ENCODE results near the gene SLC26A2. TPM values are rescaled to one million over a fixed set of nuclear protein-coding genes. Genes with fewer than 3 reads are reported as not detected.
"Not testable (repeated sequence)": the region's sequence is repeated elsewhere in the genome, so short reads cannot be mapped to it uniquely, and the experiment has no call there.

SLC26A2 gene
- total and polyA plus RNA-seq, 4 experiments from 2014 or later = 1.4 to 14.3 (median 9.1) TPM

GRCh38 chr5:150028047-150028446 lies 67.5 kb downstream of the SLC26A2 start:
- POLR2A ChIA-PET (ENCODE audit: partially characterized antibody) = not testable (repeated sequence)
- peaks cover 62% of the 10 kb centered on the region for H3K36me3 ChIP-seq (ENCODE audit: insufficient read depth, low read length)

GRCh38 chr5:150033334-150033733 lies 72.8 kb downstream of the SLC26A2 start:
- peaks cover 67 to 90% of the 10 kb centered on the region in 2 donors for H3K36me3 Mint-ChIP-seq
- Histone ChIP-seq H3K4me3 (ENCODE audit: low read length in 2 of 2) (no peak overlapping the region), H3K4me1 (ENCODE audit: insufficient read depth, low read length) (no peaks in the 10 kb centered on the region), H3K27ac (ENCODE audit: low read depth, low read length) (no peak overlapping the region), H3K36me3 (ENCODE audit: insufficient read depth, low read length) (peaks cover 69% of the 10 kb centered on the region), H3K27me3 (ENCODE audit: insufficient read depth, low read length) (no peaks in the 10 kb centered on the region), H3K9me3 (ENCODE audit: control insufficient read depth in 1 of 2, low read length in 2 of 2) (no peaks in the 10 kb centered on the region)
- no peak for DNase-seq
- ChIA-PET POLR2A (ENCODE audit: partially characterized antibody) (interaction anchor here (1.1 kb wide), 1 partner anchor 70 kb away, joined by 3 read pairs; no protein-coding TSS in a partner anchor), CTCF (ENCODE audit: partially characterized antibody) (no interaction called here)
- peak overlapping the region in 2 of 7 donors; percentile 19 to 68 for H3K27ac Mint-ChIP-seq
- H3K4me3 Mint-ChIP-seq = no peak overlapping the region
- H3K27me3 Mint-ChIP-seq = no peaks in the 10 kb centered on the region
- peaks cover 0 to 3% (median 0%) of the 10 kb centered on the region in 8 donors for H3K9me3 Mint-ChIP-seq
- no peaks in the 10 kb centered on the region for H3K4me1 Mint-ChIP-seq
- intact Hi-C loops (cut with micrococcal nuclease) = no loop called here

More at GRCh38 chr5:150028047-150028446, 67.5 kb downstream of the SLC26A2 start:
- H3K27me3 Mint-ChIP-seq; H3K9me3 ChIP-seq (ENCODE audit: control insufficient read depth in 1 of 2, low read length in 2 of 2); H3K9me3 Mint-ChIP-seq; H3K4me1 Mint-ChIP-seq; H3K27me3 ChIP-seq (ENCODE audit: insufficient read depth, low read length); H3K4me3 ChIP-seq (ENCODE audit: low read length in 2 of 2); H3K4me3 Mint-ChIP-seq; H3K27ac ChIP-seq (ENCODE audit: low read depth, low read length); intact Hi-C loops (cut with micrococcal nuclease); CTCF ChIA-PET (ENCODE audit: partially characterized antibody); DNase-seq; H3K4me1 ChIP-seq (ENCODE audit: insufficient read depth, low read length): not testable (repeated sequence)
- Mint-ChIP-seq H3K27ac (peak overlapping the region in 3 of 7 donors; percentile 7 to 25 (median 10)), H3K36me3 (peaks cover 47 to 81% of the 10 kb centered on the region in 2 donors)

- Mint-ChIP-seq H3K36me3 (peaks cover 71 to 92% of the 10 kb centered on the region in 2 donors), H3K27me3 (no peaks in the 10 kb centered on the region), H3K9me3 (peaks cover 0 to 3% (median 0%) of the 10 kb centered on the region in 8 donors), H3K4me1 (peaks cover 0 to 2% (median 0%) of the 10 kb centered on the region in 4 donors), H3K27ac (peak overlapping the region in 1 of 7 donors; percentile 34), H3K4me3 (no peak overlapping the region)
- Histone ChIP-seq H3K36me3 (ENCODE audit: insufficient read depth, low read length) (peaks cover 74% of the 10 kb centered on the region), H3K9me3 (ENCODE audit: control insufficient read depth in 1 of 2, low read length in 2 of 2) (no peaks in the 10 kb centered on the region), H3K4me3 (ENCODE audit: low read length in 2 of 2) (no peak overlapping the region), H3K27me3 (ENCODE audit: insufficient read depth, low read length) (no peaks in the 10 kb centered on the region), H3K27ac (ENCODE audit: low read depth, low read length) (no peak overlapping the region), H3K4me1 (ENCODE audit: insufficient read depth, low read length) (no peaks in the 10 kb centered on the region)
- ChIA-PET POLR2A (ENCODE audit: partially characterized antibody) (interaction anchor here (1.4 kb wide), 1 partner anchor 34 kb away, joined by 3 read pairs; the partner anchor contains the start of genes HMGXB3 and TIGD6), CTCF (ENCODE audit: partially characterized antibody) (no interaction called here)
- intact Hi-C loops (cut with micrococcal nuclease) = no loop called here
- DNase-seq = no peak
Observed at GRCh38 chr5:150034662-150035061, 74.1 kb downstream of the SLC26A2 start.

DNA sequence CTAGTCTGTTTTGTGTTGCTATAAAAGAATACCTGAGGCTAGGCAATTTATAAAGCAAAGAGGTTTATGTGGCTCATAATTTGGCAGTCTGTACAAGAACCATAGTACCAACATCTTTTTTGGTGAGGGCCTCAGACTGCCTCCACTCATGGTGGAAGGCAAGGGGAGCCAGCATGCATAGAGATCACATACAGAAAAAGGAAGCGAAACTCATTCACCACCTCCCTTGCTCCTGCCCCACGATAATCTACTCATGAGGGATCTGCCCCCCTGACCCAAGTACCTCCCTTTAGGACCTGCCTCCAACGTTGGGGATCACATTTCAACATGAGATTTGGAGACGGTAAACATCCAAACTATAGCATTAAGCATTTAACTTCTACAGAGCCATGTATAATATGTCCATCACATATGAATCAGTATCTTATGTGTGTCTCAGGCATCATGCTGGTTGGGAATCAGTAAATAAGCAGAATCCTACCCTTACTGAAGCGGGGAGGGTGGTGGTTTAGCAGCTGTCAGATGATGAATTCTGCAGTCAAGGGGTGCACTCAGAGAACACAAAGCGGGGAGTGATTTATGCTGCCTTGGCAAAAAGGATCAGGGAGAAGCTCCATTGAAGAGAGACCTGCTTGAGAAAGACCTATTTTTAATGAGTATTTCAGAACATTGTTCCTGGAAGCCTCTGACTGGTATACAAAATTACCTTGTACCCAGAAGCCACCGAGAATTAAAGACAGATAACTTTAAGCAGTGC lies 74.8 kb downstream of the SLC26A2 start:
- intact Hi-C loops (cut with micrococcal nuclease) = no loop called here
- H3K36me3 Mint-ChIP-seq = peaks cover 75 to 94% of the 10 kb centered on the region in 2 donors

GRCh38 chr5:150036513-150036912 lies 76.0 kb downstream of the SLC26A2 start:
- Histone ChIP-seq H3K4me3 (ENCODE audit: low read length in 2 of 2) (no peak overlapping the region), H3K4me1 (ENCODE audit: insufficient read depth, low read length) (no peaks in the 10 kb centered on the region), H3K36me3 (ENCODE audit: insufficient read depth, low read length) (peaks cover 75% of the 10 kb centered on the region), H3K27ac (ENCODE audit: low read depth, low read length) (no peak overlapping the region), H3K9me3 (ENCODE audit: control insufficient read depth in 1 of 2, low read length in 2 of 2) (no peaks in the 10 kb centered on the region), H3K27me3 (ENCODE audit: insufficient read depth, low read length) (no peaks in the 10 kb centered on the region)
- intact Hi-C loops (cut with micrococcal nuclease) = no loop called here
- ChIA-PET CTCF (ENCODE audit: partially characterized antibody) (interaction anchor here (1.2 kb wide), 1 partner anchor 12 kb away, joined by 3 read pairs; no protein-coding TSS in a partner anchor), POLR2A (ENCODE audit: partially characterized antibody) (no interaction called here)
- Mint-ChIP-seq H3K9me3 (peaks cover 0 to 1% (median 0%) of the 10 kb centered on the region in 8 donors), H3K27ac (no peak overlapping the region), H3K27me3 (no peaks in the 10 kb centered on the region), H3K4me3 (no peak overlapping the region), H3K36me3 (peaks cover 76 to 94% of the 10 kb centered on the region in 2 donors), H3K4me1 (peaks cover 0 to 2% (median 0%) of the 10 kb centered on the region in 4 donors)
- no peak for DNase-seq

More for the DNA sequence above, 74.8 kb downstream of the SLC26A2 start:
- H3K4me1 Mint-ChIP-seq = peaks cover 0 to 2% (median 0%) of the 10 kb centered on the region in 4 donors
- Histone ChIP-seq H3K4me3 (ENCODE audit: low read length in 2 of 2) (no peak overlapping the region), H3K27me3 (ENCODE audit: insufficient read depth, low read length) (no peaks in the 10 kb centered on the region), H3K4me1 (ENCODE audit: insufficient read depth, low read length) (no peaks in the 10 kb centered on the region), H3K36me3 (ENCODE audit: insufficient read depth, low read length) (peaks cover 75% of the 10 kb centered on the region), H3K9me3 (ENCODE audit: control insufficient read depth in 1 of 2, low read length in 2 of 2) (no peaks in the 10 kb centered on the region), H3K27ac (ENCODE audit: low read depth, low read length) (no peak overlapping the region)
- ChIA-PET CTCF (ENCODE audit: partially characterized antibody) (no interaction called here), POLR2A (ENCODE audit: partially characterized antibody) (interaction anchor here (1.4 kb wide), 1 partner anchor 35 kb away, joined by 3 read pairs; the partner anchor contains the start of genes HMGXB3 and TIGD6)
- peak overlapping the region in 3 of 7 donors; percentile 45 to 70 (median 62) for H3K27ac Mint-ChIP-seq
- H3K27me3 Mint-ChIP-seq = no peaks in the 10 kb centered on the region
- H3K9me3 Mint-ChIP-seq = peaks cover 0 to 3% (median 0%) of the 10 kb centered on the region in 8 donors
- no peak for DNase-seq
- no peak overlapping the region for H3K4me3 Mint-ChIP-seq

Other genes with a start within 250 kb of the SLC26A2 start
- gene PPARGC1B, start 230.4 kb upstream of the SLC26A2 start, total RNA-seq = 1 to 10 TPM; 3.3 to 3.6 TPM
- gene PPARGC1B, start 230.4 kb upstream of the SLC26A2 start, polyA plus RNA-seq = 1 to 10 TPM in 1 of 2 donors, under 1 TPM in 1; 0.29 to 3.0 TPM
- gene PDE6A, start 16.0 kb upstream of the SLC26A2 start, total RNA-seq = not detected
- gene PDE6A, start 16.0 kb upstream of the SLC26A2 start, polyA plus RNA-seq = not detected
- gene TIGD6, start 39.9 kb downstream of the SLC26A2 start, total RNA-seq = 1 to 10 TPM; 5.8 to 6.8 TPM
- gene TIGD6, start 39.9 kb downstream of the SLC26A2 start, polyA plus RNA-seq = 1 to 10 TPM; 1.3 TPM
- 10 to 100 TPM; 35.3 to 35.4 TPM for gene HMGXB3, start 40.0 kb downstream of the SLC26A2 start, total RNA-seq
- 10 to 100 TPM in 1 of 2 donors, 1 to 10 TPM in 1; 8.5 to 14.6 TPM for gene HMGXB3, start 40.0 kb downstream of the SLC26A2 start, polyA plus RNA-seq
- gene CSF1R, start 125.8 kb downstream of the SLC26A2 start, total RNA-seq = 1 to 10 TPM; 2.4 to 2.9 TPM
- gene CSF1R, start 125.8 kb downstream of the SLC26A2 start, polyA plus RNA-seq = under 1 TPM; 0.04 to 0.23 TPM
- gene PDGFRB, start 195.1 kb downstream of the SLC26A2 start, total RNA-seq = not detected
- gene PDGFRB, start 195.1 kb downstream of the SLC26A2 start, polyA plus RNA-seq = not detected
- gene CDX1, start 206.0 kb downstream of the SLC26A2 start, total RNA-seq = not detected
- gene CDX1, start 206.0 kb downstream of the SLC26A2 start, polyA plus RNA-seq = not detected
- not detected for gene SLC6A7, start 229.3 kb downstream of the SLC26A2 start, total RNA-seq
- gene SLC6A7, start 229.3 kb downstream of the SLC26A2 start, polyA plus RNA-seq = not detected

All from CD4-positive, alpha-beta memory T cell (primary cell).